GM12874 (cell line): ENCODE results near the gene RBBP7.

Experiments
- CTCF ChIP-seq: IDR thresholded peaks from 2 replicates; pipeline ENCODE4 v1.5.1; 2011; ENCODE audit warnings: low read depth, mild to moderate bottlenecking, control low read depth, low read length, moderate library complexity; ENCODE audit not compliant: insufficient read depth

Gene RBBP7

GRCh38 chrX:16832301-16832700, 37.9 kb downstream of the RBBP7 start:
- TF ChIP-seq CTCF: no peak

GRCh38 chrX:16828124-16828908, 41.8 kb downstream of the RBBP7 start:
- TF ChIP-seq CTCF: no peak

- TF ChIP-seq CTCF: no peak
Measured at GRCh38 chrX:16827225-16827624, 42.9 kb downstream of the RBBP7 start.

- peak; percentile 16; the same call in 1 of the 2 replicates for TF ChIP-seq CTCF
Measured at GRCh38 chrX:16826207-16826606, 44.0 kb downstream of the RBBP7 start.

DNA sequence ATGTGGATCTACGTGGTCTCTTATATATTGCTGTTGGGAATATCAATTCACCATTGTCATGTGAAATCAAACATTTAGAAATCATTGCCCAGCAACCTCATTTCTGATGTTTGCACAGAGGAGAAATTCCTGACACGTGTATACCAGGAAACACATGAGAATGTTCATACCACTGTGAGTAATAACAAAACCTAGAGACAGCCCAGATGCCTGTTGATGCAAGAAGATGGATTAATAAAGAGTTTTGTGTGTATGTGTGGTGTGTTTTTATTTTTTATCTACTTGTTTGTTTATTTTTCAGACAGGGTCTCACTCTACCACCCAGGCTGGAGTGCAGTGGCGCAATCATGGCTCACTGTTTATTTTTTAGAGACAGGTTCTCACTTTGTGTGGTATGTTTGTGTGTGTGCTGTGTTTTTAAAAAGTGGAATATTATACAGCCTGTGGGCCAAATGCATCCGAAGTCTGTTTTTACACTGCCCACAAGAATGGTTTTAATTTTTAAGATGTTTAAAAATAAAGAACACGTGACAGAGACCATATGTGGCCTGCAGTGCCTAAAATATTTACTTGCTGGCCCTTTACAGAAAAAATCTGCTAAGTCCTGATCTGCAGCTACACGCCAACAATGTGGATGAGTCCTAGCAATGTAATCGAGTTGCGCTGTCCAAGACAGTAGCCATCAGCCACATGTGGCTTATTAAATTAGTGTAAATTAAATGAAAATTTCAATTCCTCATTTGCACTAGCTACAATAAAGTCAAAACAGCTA, 44.7 kb downstream of the RBBP7 start:
- TF ChIP-seq CTCF: no peak

DNA sequence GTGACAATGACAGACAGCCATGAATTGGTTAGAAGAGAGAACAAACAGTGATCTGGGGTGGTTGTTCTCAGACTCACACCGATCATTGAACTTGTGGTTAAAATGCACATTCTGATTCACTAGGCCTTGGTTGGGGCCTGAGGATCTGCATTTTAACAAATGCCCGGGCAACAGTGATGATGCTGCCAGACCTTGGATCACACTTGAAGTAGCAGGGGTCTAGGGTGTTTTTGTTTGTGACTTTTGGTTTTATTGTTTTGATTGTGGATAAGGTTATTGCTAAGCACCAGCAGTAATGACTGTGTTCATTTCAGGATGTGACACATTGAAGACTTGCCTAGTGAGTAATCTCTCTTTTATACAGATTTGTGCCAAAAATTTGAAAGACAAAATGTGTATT, 47.4 kb downstream of the RBBP7 start:
- no peak for TF ChIP-seq CTCF

- no peak for TF ChIP-seq CTCF
Measured at GRCh38 chrX:16819634-16820033, 50.5 kb downstream of the RBBP7 start.
